HEK293 (cell line): ENCODE data around the gene IFI30.

ENCODE experiments used
- CTCF ChIA-PET: fragments of 350-600 bp; formaldehyde crosslinking; extraction: SDS; loops from one replicate; lab custom pipeline; 2021; ENCODE audit warnings: antibody characterized with exemption; lab: Yijun Ruan, JAX
- POLR2A ChIA-PET: fragments of 300-600 bp; formaldehyde crosslinking; extraction: SDS; loops from one replicate; lab custom pipeline; 2020; ENCODE audit warnings: antibody characterized with exemption, inconsistent platforms; lab: Yijun Ruan, JAX
- H3K27ac ChIP-seq: fragments of 200-500 bp; sonication (Bioruptor generic); 2 replicates; pipeline ENCODE4 v1.5.1; 2014; ENCODE audit warnings: low read depth, low read length, control low read depth, inconsistent platforms; ENCODE audit errors: extremely low read depth
- H3K36me3 ChIP-seq, 2 experiments: fragments of 200-500 bp in 1 of 2; sonication (Bioruptor generic) in 1 of 2; 1 replicate in 1 of 2; 2 replicates in 1 of 2; pipeline ENCODE4 v1.5.1; 2014 to 2017; ENCODE audit warnings: inconsistent platforms in 2 of 2, low read length in 2 of 2; ENCODE audit not compliant: control insufficient read depth in 2 of 2, insufficient read depth in 1 of 2
- H3K4me1 ChIP-seq: fragments of 200-500 bp; sonication (Bioruptor generic); 2 replicates; pipeline ENCODE4 v1.5.1; 2014; ENCODE audit warnings: mild to moderate bottlenecking, low read length, inconsistent platforms; ENCODE audit not compliant: control insufficient read depth, insufficient read depth
- H3K4me3 ChIP-seq: 2 replicates; pipeline ENCODE4 v1.5.1; 2011; ENCODE audit warnings: low read depth, mild to moderate bottlenecking, control low read depth, low read length, moderate library complexity
- H3K9me3 ChIP-seq: fragments of 200-500 bp; sonication (Bioruptor generic); 2 replicates; pipeline ENCODE4 v1.5.1; 2014; ENCODE audit warnings: low read depth, low read length, inconsistent platforms; ENCODE audit not compliant: control insufficient read depth, insufficient read depth
- BCL11A ChIP-seq: fragments of 450-650 bp; formaldehyde crosslinking; IDR thresholded peaks from 2 replicates; pipeline ENCODE4 v1.5.1; 2016; ENCODE audit warnings: low read depth, missing biosample characterization, missing genetic modification characterization
- FEZF1 ChIP-seq: fragments of 450-650 bp; formaldehyde crosslinking; IDR thresholded peaks from 2 replicates; pipeline ENCODE4 v1.5.1; 2016; ENCODE audit warnings: missing biosample characterization, missing genetic modification characterization
- IKZF3 ChIP-seq: fragments of 450-650 bp; IDR thresholded peaks from 2 replicates; pipeline ENCODE4 v1.5.0; 2018; ENCODE audit warnings: missing biosample characterization, mild to moderate bottlenecking, missing genetic modification characterization, moderate library complexity
- KLF10 ChIP-seq: fragments of 450-650 bp; IDR thresholded peaks from 2 replicates; pipeline ENCODE4 v1.5.1; 2018; ENCODE audit warnings: missing biosample characterization, mild to moderate bottlenecking, missing genetic modification characterization
- SP3 ChIP-seq: fragments of 450-650 bp; formaldehyde crosslinking; IDR thresholded peaks from 2 replicates; pipeline ENCODE4 v1.5.1; 2016; ENCODE audit warnings: missing biosample characterization, missing genetic modification characterization
- ZBTB1 ChIP-seq: fragments of 450-650 bp; formaldehyde crosslinking; IDR thresholded peaks from 2 replicates; pipeline ENCODE4 v1.5.1; 2016; ENCODE audit warnings: missing biosample characterization, missing genetic modification characterization
- ZBTB48 ChIP-seq: fragments of 450-650 bp; formaldehyde crosslinking; IDR thresholded peaks from 2 replicates; pipeline ENCODE4 v1.5.1; 2016; ENCODE audit warnings: missing biosample characterization, missing genetic modification characterization
- ZEB2 ChIP-seq: fragments of 450-650 bp; formaldehyde crosslinking; IDR thresholded peaks from 2 replicates; pipeline ENCODE4 v1.5.1; 2016; ENCODE audit warnings: missing biosample characterization, missing genetic modification characterization
- ZNF114 ChIP-seq: fragments of 450-650 bp; formaldehyde crosslinking; IDR thresholded peaks from 2 replicates; pipeline ENCODE4 v1.5.0; 2017; ENCODE audit warnings: missing biosample characterization, missing genetic modification characterization
- ZNF121 ChIP-seq: fragments of 450-650 bp; formaldehyde crosslinking; IDR thresholded peaks from 2 replicates; pipeline ENCODE4 v1.5.1; 2016; ENCODE audit warnings: missing biosample characterization, missing genetic modification characterization
- ZNF146 ChIP-seq: fragments of 450-650 bp; formaldehyde crosslinking; IDR thresholded peaks from 2 replicates; pipeline ENCODE4 v1.5.1; 2016; ENCODE audit warnings: missing biosample characterization, missing genetic modification characterization
- ZNF155 ChIP-seq: fragments of 450-650 bp; formaldehyde crosslinking; IDR thresholded peaks from 2 replicates; pipeline ENCODE4 v1.5.1; 2016; ENCODE audit warnings: missing biosample characterization, missing genetic modification characterization
- ZNF341 ChIP-seq: fragments of 450-650 bp; formaldehyde crosslinking; IDR thresholded peaks from 2 replicates; pipeline ENCODE4; 2016; ENCODE audit warnings: low read depth, missing biosample characterization, missing genetic modification characterization
- ZNF366 ChIP-seq: fragments of 450-650 bp; formaldehyde crosslinking; conservative IDR thresholded peaks from 2 replicates; pipeline ENCODE4 v1.5.1; 2016; ENCODE audit warnings: missing biosample characterization, missing genetic modification characterization
- ZNF394 ChIP-seq: fragments of 450-650 bp; formaldehyde crosslinking; IDR thresholded peaks from 2 replicates; pipeline ENCODE4 v1.5.1; 2016; ENCODE audit warnings: missing biosample characterization, missing genetic modification characterization, mild to moderate bottlenecking, moderate library complexity, borderline replicate concordance
- ZNF530 ChIP-seq: fragments of 450-650 bp; formaldehyde crosslinking; IDR thresholded peaks from 2 replicates; pipeline ENCODE4 v1.5.1; 2016; ENCODE audit warnings: low read depth, missing biosample characterization, missing genetic modification characterization
- ZNF561 ChIP-seq: fragments of 450-650 bp; IDR thresholded peaks from 2 replicates; pipeline ENCODE4 v1.5.1; 2018; ENCODE audit warnings: missing biosample characterization, missing genetic modification characterization, borderline replicate concordance
- ZNF654 ChIP-seq: fragments of 450-650 bp; formaldehyde crosslinking; IDR thresholded peaks from 2 replicates; pipeline ENCODE4 v1.5.1; 2016; ENCODE audit warnings: low read depth, missing biosample characterization, missing genetic modification characterization
- ZNF660 ChIP-seq: fragments of 450-650 bp; IDR thresholded peaks from 2 replicates; pipeline ENCODE4 v1.5.1; 2018; ENCODE audit warnings: missing biosample characterization, mild to moderate bottlenecking, missing genetic modification characterization
- ZSCAN30 ChIP-seq: fragments of 450-650 bp; IDR thresholded peaks from 2 replicates; pipeline ENCODE4 v1.5.1; 2018; ENCODE audit warnings: missing biosample characterization, mild to moderate bottlenecking, missing genetic modification characterization, moderate library complexity
- TF ChIP-seq, protein P1 (sequence below): fragments of 450-650 bp; formaldehyde crosslinking; IDR thresholded peaks from 2 replicates; pipeline ENCODE4 v1.5.1; 2017; ENCODE audit warnings: missing biosample characterization, mild to moderate bottlenecking, missing genetic modification characterization, moderate library complexity
- TF ChIP-seq, protein P2 (sequence below): fragments of 450-650 bp; formaldehyde crosslinking; IDR thresholded peaks from 2 replicates; pipeline ENCODE4 v1.5.1; 2017; ENCODE audit warnings: missing biosample characterization, missing genetic modification characterization
- TF ChIP-seq, protein P3 (sequence below): fragments of 450-650 bp; formaldehyde crosslinking; IDR thresholded peaks from 2 replicates; pipeline ENCODE4 v1.5.1; 2016; ENCODE audit warnings: missing biosample characterization, missing genetic modification characterization
- TF ChIP-seq, protein P4 (sequence below): fragments of 450-650 bp; formaldehyde crosslinking; IDR thresholded peaks from 2 replicates; pipeline ENCODE4 v1.5.1; 2016; ENCODE audit warnings: missing biosample characterization, missing genetic modification characterization
- TF ChIP-seq, protein P5 (sequence below): fragments of 450-650 bp; formaldehyde crosslinking; IDR thresholded peaks from 2 replicates; pipeline ENCODE4 v1.5.1; 2016; ENCODE audit warnings: missing biosample characterization, missing genetic modification characterization
- TF ChIP-seq, protein P6 (sequence below): fragments of 450-650 bp; formaldehyde crosslinking; optimal IDR thresholded peaks from 2 replicates; pipeline ENCODE3; 2016; ENCODE audit warnings: missing biosample characterization, mild to moderate bottlenecking, missing genetic modification characterization

Gene IFI30

DNA sequence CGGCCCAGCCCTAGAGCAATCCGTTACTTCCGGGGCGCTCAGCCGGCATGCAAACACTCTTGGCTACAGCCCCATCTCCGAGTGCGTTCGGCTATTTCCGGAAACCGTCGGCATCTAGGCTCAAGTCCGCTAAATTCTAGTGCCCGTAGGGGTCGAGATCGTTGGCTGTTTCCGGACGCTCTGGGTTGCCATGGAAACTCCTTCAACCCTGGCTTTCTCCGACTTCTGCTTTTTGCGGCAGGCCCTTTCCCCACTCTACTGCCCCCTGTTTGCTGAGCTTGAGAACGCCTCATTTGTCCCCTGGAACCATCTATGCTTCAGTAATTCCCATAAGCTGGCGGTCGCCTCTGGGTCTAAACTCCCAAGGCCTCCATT lies 21.2 kb upstream of the IFI30 start (continued):
- peak; percentile 51 for TF ChIP-seq ZEB2
- TF ChIP-seq, protein P1, sequence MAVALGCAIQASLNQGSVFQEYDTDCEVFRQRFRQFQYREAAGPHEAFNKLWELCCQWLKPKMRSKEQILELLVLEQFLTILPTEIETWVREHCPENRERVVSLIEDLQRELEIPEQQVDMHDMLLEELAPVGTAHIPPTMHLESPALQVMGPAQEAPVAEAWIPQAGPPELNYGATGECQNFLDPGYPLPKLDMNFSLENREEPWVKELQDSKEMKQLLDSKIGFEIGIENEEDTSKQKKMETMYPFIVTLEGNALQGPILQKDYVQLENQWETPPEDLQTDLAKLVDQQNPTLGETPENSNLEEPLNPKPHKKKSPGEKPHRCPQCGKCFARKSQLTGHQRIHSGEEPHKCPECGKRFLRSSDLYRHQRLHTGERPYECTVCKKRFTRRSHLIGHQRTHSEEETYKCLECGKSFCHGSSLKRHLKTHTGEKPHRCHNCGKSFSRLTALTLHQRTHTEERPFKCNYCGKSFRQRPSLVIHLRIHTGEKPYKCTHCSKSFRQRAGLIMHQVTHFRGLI (tag by site-specific recombination), result peak; percentile 16; the same call in 1 of the 2 replicates
- no peak for TF ChIP-seq BCL11A (tag by site-specific recombination)
- TF ChIP-seq, protein P2, sequence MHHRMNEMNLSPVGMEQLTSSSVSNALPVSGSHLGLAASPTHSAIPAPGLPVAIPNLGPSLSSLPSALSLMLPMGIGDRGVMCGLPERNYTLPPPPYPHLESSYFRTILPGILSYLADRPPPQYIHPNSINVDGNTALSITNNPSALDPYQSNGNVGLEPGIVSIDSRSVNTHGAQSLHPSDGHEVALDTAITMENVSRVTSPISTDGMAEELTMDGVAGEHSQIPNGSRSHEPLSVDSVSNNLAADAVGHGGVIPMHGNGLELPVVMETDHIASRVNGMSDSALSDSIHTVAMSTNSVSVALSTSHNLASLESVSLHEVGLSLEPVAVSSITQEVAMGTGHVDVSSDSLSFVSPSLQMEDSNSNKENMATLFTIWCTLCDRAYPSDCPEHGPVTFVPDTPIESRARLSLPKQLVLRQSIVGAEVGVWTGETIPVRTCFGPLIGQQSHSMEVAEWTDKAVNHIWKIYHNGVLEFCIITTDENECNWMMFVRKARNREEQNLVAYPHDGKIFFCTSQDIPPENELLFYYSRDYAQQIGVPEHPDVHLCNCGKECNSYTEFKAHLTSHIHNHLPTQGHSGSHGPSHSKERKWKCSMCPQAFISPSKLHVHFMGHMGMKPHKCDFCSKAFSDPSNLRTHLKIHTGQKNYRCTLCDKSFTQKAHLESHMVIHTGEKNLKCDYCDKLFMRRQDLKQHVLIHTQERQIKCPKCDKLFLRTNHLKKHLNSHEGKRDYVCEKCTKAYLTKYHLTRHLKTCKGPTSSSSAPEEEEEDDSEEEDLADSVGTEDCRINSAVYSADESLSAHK, result 0 out of 2 replicates have a peak, but pooled peaks have one; percentile 1
- peak; percentile 56; the same call in 1 of the 2 replicates for TF ChIP-seq ZNF121
- TF ChIP-seq ZBTB48 (tag by site-specific recombination), result peak; percentile 83
- no peak for TF ChIP-seq ZNF366 (tag by site-specific recombination)
- 0 out of 2 replicates have a peak, but pooled peaks have one; percentile 4 for TF ChIP-seq ZNF654 (tag by site-specific recombination)
- TF ChIP-seq ZNF394, result 0 out of 2 replicates have a peak, but pooled peaks have one; percentile 49
- TF ChIP-seq, protein P3, sequence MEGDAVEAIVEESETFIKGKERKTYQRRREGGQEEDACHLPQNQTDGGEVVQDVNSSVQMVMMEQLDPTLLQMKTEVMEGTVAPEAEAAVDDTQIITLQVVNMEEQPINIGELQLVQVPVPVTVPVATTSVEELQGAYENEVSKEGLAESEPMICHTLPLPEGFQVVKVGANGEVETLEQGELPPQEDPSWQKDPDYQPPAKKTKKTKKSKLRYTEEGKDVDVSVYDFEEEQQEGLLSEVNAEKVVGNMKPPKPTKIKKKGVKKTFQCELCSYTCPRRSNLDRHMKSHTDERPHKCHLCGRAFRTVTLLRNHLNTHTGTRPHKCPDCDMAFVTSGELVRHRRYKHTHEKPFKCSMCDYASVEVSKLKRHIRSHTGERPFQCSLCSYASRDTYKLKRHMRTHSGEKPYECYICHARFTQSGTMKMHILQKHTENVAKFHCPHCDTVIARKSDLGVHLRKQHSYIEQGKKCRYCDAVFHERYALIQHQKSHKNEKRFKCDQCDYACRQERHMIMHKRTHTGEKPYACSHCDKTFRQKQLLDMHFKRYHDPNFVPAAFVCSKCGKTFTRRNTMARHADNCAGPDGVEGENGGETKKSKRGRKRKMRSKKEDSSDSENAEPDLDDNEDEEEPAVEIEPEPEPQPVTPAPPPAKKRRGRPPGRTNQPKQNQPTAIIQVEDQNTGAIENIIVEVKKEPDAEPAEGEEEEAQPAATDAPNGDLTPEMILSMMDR, result peak; percentile 87
- TF ChIP-seq ZNF341 (tag by site-specific recombination), result peak; percentile 77

DNA sequence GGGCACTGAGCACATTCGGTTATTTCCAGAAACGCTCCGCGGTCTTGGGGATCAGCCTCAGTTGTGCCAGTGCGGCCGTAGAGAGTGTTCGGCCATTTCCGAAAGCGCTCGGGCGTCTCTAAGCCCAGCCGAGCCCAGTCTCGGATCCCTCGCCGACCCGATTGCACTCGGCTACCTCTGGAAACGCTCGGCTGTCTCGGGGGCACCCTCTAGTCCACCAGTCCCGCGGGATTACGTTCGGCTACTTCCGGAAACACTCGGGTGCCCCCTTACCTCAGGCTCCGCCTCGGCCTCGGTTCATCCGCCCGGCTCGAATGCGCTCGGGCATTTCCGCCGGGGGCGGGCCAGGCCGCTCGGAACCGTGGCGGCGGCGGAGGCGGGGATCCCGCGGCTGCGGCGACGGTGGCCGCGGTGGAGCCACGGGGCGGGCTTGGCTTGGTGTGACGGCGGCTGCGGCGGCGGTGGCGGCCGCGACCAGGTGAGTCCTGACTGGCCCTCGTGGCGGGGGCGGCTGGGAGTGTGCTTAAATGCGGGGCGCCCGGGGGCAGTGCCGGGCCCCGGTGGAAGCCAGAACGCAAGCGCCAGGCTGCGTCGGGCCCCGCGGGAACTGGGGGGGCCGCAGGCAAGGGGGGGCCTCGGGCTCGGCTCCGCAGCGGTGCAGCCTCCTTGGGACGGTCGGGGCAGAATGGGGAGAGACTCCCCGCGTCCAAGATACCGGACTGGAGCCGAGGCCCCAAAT lies 20.6 kb upstream of the IFI30 start, which contains the start of gene PIK3R2:
Gene PIK3R2 (plus strand): TSS at position 347 of the 739 bp plus-strand sequence. CDS start 2,717 bp downstream, outside the sequence.
- Histone ChIP-seq H3K36me3 (peaks cover 0 to 21% of the 10 kb centered on the region in 2 experiments; a peak in 1 of 3 replicates), H3K4me3 (peak within 1 kb of the TSS; percentile 86), H3K9me3 (no peaks in the 10 kb centered on the region), H3K4me1 (peaks cover 12% of the 10 kb centered on the region), H3K27ac (peak within 1 kb of the TSS; percentile 74)
- ChIA-PET CTCF (interaction anchor here (0.6 to 2.9 kb wide), 9 partner anchors 8 to 170 kb away, joined by 3 to 24 read pairs (median 4); partner anchors contain the start of gene LSM4), POLR2A (interaction anchor here (0.6 to 1.8 kb wide), 4 partner anchors 15 to 129 kb away, joined by 3 to 7 read pairs (median 4); no protein-coding TSS in a partner anchor)
- no peak for TF ChIP-seq ZNF530 (tag by site-specific recombination)
- no peak for TF ChIP-seq FEZF1
- no peak for TF ChIP-seq ZNF146 (tag by site-specific recombination)
- TF ChIP-seq ZNF561, result no peak
- no peak for TF ChIP-seq ZBTB1
- TF ChIP-seq ZSCAN30 (tag by site-specific recombination), result peak; percentile 89
- TF ChIP-seq ZNF155, result no peak
- 0 out of 2 replicates have a peak, but pooled peaks have one; percentile 17 for TF ChIP-seq IKZF3
- TF ChIP-seq, protein P4, sequence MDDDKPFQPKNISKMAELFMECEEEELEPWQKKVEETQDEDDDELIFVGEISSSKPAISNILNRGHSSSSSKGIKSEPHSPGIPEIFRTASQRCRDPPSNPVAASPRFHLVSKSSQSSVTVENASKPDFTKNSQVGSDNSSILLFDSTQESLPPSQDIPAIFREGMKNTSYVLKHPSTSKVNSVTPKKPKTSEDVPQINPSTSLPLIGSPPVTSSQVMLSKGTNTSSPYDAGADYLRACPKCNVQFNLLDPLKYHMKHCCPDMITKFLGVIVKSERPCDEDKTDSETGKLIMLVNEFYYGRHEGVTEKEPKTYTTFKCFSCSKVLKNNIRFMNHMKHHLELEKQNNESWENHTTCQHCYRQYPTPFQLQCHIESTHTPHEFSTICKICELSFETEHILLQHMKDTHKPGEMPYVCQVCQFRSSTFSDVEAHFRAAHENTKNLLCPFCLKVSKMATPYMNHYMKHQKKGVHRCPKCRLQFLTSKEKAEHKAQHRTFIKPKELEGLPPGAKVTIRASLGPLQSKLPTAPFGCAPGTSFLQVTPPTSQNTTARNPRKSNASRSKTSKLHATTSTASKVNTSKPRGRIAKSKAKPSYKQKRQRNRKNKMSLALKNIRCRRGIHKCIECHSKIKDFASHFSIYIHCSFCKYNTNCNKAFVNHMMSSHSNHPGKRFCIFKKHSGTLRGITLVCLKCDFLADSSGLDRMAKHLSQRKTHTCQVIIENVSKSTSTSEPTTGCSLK (tag by site-specific recombination), result no peak
- TF ChIP-seq ZNF660 (tag by site-specific recombination), result peak; percentile 18; the same call in 1 of the 2 replicates
- TF ChIP-seq, protein P5, sequence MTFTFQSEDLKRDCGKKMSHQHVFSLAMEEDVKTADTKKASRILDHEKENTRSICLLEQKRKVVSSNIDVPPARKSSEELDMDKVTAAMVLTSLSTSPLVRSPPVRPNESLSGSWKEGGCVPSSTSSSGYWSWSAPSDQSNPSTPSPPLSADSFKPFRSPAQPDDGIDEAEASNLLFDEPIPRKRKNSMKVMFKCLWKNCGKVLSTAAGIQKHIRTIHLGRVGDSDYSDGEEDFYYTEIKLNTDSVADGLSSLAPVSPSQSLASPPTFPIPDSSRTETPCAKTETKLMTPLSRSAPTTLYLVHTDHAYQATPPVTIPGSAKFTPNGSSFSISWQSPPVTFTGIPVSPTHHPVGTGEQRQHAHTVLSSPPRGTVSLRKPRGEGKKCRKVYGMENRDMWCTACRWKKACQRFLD (tag by site-specific recombination), result no peak
- peak; percentile 38; the same call in 1 of the 2 replicates for TF ChIP-seq KLF10 (tag by site-specific recombination)
- TF ChIP-seq, protein P6, sequence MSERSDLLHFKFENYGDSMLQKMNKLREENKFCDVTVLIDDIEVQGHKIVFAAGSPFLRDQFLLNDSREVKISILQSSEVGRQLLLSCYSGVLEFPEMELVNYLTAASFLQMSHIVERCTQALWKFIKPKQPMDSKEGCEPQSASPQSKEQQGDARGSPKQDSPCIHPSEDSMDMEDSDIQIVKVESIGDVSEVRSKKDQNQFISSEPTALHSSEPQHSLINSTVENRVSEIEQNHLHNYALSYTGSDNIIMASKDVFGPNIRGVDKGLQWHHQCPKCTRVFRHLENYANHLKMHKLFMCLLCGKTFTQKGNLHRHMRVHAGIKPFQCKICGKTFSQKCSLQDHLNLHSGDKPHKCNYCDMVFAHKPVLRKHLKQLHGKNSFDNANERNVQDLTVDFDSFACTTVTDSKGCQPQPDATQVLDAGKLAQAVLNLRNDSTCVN, result no peak
- no peak for TF ChIP-seq SP3 (tag by site-specific recombination)
- TF ChIP-seq ZNF114 (tag by site-specific recombination), result no peak
